GM12864 (cell line): ENCODE measurements around the gene EDAR.

ENCODE experiments used
- DNase-seq: peaks from one replicate; pipeline ENCODE4 v3.0.0-alpha.2; 2011; ENCODE audit warnings: low read depth
- H3K4me3 ChIP-seq: 2 replicates; pipeline ENCODE4 v1.5.1; 2011; ENCODE audit warnings: mild to moderate bottlenecking, low read depth, low read length, control low read depth
- CTCF ChIP-seq: IDR thresholded peaks from 2 replicates; pipeline ENCODE4 v1.5.1; 2011; ENCODE audit warnings: low read depth, mild to moderate bottlenecking, moderate library complexity, low read length, control low read depth, inconsistent platforms; ENCODE audit errors: missing control alignments

The EDAR gene

DNA sequence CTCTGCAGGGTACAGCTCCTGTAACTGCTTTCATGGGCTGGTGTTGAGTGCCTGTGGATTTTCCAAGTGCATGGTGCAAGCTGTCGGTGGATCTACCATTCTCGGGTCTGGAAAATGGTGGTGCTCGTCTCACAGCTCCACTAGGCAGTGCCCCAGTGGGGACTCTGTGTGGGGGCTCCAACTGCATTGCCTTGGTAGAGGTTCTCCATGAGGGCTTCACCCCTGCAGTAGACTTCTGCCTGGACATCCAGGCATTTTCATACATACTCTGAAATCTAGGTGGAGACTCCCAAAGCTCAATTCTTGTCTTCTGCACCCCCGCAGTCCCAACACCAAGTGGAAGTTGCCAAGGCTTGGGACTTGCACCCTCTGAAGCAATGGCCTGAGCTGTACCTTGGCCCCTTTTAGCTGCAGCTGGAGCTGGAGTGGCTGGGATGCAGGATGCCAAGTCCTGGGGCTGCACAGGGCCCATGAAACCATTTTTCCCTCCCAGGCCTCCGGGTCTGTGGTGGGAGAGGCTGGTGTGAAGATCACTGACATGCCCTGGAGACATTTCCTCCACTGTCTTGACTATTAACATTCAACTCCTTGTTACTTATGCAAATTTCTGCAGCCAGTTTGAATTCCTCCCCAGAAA, 41.6 kb downstream of the EDAR start:
- no peak for TF ChIP-seq CTCF
- no peak for DNase-seq
- H3K4me3 ChIP-seq, result no peak overlapping the region

DNA sequence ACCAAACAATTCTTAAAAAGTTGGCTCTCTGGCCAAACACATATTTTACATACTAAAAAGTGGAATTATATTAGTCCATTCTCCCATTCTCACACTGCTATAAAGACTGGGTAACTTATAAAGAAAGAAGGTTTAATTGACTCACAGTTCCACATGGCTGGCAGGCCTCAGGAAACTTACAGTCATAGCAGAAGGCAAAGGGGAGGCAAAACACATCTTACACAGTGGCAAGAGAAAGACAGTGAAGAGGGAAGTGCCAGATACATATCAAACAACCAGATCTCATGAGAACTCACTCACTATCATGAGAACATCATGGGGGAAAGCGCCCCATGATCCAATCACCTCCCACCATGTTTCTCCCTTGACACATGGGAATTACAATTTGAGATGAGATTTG, 42.6 kb downstream of the EDAR start:
- no peak overlapping the region for H3K4me3 ChIP-seq
- TF ChIP-seq CTCF, result no peak
- no peak for DNase-seq

DNA sequence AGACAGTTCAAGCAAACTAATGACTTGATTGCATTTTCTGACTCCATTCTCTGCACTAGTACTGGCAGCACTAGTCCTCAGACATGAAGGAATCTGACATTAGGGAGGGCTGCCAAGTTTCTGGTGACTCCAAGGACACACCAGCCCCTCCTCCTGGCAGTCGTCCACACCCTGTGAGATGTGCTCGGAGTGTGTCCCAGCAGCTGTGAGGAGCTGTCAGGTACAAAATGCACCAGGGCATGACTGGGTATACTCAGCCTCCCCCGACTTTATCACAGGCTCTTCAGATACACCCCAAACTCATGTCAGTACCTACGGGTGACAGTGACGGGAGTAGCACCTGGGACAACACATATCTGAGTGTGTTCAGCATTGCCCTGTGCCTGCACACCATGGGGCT, 43.1 kb downstream of the EDAR start:
- DNase-seq, result no peak
- no peak overlapping the region for H3K4me3 ChIP-seq
- no peak for TF ChIP-seq CTCF

DNA sequence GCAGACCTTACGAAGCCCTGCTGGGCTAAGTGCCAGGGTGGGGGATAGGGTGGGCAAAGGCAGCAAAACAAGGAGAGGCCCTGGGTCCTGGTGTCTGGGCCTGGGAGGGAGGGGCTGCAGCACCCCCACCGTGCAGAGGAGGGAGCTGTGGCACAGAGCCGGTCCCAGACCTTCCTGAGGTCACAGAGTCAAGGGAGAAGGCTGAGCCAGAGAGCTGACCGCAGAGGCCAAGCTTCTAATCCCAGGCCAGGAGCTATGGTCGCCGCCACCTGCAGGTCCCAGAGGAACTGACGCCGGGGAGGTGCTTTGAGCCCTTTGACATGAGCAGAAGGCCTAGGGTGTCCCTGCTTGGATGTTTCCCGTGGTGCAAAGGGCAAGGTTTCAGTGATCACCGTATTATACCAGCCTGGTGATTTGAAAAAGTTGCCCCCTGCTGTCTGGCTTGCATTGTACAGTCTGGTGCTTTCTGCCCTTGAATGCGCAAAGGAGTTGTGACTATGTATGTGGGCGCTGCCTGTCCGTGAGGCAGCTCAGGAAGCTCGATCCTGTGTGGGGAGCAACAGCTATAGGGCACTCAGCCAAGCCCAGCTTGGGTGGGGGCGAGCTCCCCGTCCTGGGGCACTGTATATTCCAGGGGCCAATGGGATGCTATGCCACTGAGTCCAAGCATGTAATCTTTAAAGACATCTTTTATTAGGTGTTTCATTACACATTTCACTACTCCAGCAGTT, 44.3 kb downstream of the EDAR start:
- DNase-seq, result no peak
- no peak for TF ChIP-seq CTCF
- no peak overlapping the region for H3K4me3 ChIP-seq

DNA sequence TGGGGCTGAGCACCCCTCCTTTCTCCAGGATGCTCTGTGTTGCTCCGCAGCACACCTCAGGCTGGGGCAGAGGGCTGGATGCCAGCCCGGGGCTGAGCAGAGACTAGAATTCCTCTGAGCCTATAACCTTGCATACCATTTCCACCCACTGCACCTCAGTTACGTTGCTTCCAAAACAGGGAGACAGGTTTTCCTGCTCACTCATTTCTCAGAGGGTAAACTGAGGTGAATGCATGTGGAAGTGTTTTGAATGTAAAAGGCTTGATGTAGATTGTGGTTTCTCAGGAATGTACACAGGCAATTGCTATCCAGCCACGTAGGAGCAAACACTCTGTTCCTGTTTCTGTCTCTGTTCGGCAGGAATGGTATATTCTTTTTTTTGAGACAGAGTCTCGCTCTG, 45.3 kb downstream of the EDAR start:
- DNase-seq, result no peak
- TF ChIP-seq CTCF, result no peak
- H3K4me3 ChIP-seq, result no peak overlapping the region

DNA sequence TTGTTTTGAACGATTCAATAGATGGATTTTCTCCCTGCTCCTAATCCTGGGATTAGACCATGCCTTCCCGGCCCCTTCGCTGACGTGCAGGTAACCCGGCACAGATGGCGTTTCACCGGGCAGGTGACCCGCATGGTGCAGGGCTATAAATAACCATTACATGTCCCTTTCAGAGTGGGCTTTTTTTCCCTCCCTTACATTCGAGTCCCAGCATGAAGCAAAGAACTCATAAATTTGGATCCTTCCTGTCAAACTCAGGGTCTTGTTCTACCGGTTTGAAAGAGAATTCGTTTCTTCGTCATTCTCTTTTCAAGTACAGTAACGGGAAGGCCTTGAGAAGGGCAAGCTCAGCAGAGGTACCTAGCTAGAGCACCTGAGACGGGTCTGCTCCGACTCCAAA, 46.1 kb downstream of the EDAR start:
- H3K4me3 ChIP-seq, result no peak overlapping the region
- no peak for DNase-seq
- no peak for TF ChIP-seq CTCF
